ENCODE results near the gene MLKL.

MLKL gene

GRCh38 chr16:74700438-74701225 lies at the start of gene MLKL:
TSS of gene MLKL (minus strand) at chr16:74700862. CDS start at chr16:74695757, 5,105 bp downstream.
- DNase-seq, result peak; percentile 79

- no peak for DNase-seq
Measured at GRCh38 chr16:74749291-74750055, 48.8 kb upstream of the MLKL start.

- no peak for DNase-seq
Measured at GRCh38 chr16:74748616-74749026, 48.0 kb upstream of the MLKL start.

- no peak for DNase-seq
Measured at GRCh38 chr16:74747716-74748615, 47.3 kb upstream of the MLKL start.

GRCh38 chr16:74745926-74746325 lies 45.3 kb upstream of the MLKL start:
- DNase-seq, result no peak

- no peak for DNase-seq
Measured at GRCh38 chr16:74745109-74745615, 44.5 kb upstream of the MLKL start.

- DNase-seq, result no peak
Measured at GRCh38 chr16:74744566-74744965, 43.9 kb upstream of the MLKL start.

- DNase-seq, result no peak
Measured at GRCh38 chr16:74743668-74744299, 43.1 kb upstream of the MLKL start.

GRCh38 chr16:74743045-74743667 lies 42.5 kb upstream of the MLKL start:
- DNase-seq, result no peak

GRCh38 chr16:74742051-74742481 lies 41.4 kb upstream of the MLKL start:
- peak; percentile 80 for DNase-seq

- DNase-seq, result no peak
Measured at GRCh38 chr16:74740795-74741304, 40.2 kb upstream of the MLKL start.

GRCh38 chr16:74739275-74739674 lies 38.6 kb upstream of the MLKL start:
- no peak for DNase-seq

GRCh38 chr16:74738816-74739215 lies 38.2 kb upstream of the MLKL start:
- no peak for DNase-seq

GRCh38 chr16:74738113-74738541 lies 37.5 kb upstream of the MLKL start:
- no peak for DNase-seq

GRCh38 chr16:74737521-74737920 lies 36.9 kb upstream of the MLKL start:
- no peak for DNase-seq

GRCh38 chr16:74736531-74737157 lies 36.0 kb upstream of the MLKL start:
- DNase-seq, result peak; percentile 14

- DNase-seq, result no peak
Measured at GRCh38 chr16:74735554-74735953, 34.9 kb upstream of the MLKL start.

GRCh38 chr16:74735162-74735452 lies 34.4 kb upstream of the MLKL start:
- DNase-seq, result no peak

GRCh38 chr16:74734361-74735161 lies 33.9 kb upstream of the MLKL start:
- DNase-seq, result no peak

GRCh38 chr16:74732707-74733350 lies 32.2 kb upstream of the MLKL start:
- no peak for DNase-seq
